HepG2 (cell line): Measurements from ENCODE around the gene CEBPB. TPM values are rescaled to one million over a fixed set of nuclear protein-coding genes. Genes with fewer than 3 reads are reported as not detected.
A peak's percentile ranks its signal among the peaks of the same experiment; 100 is the strongest.

Source experiments
- ATAC-seq: fragments of 200-7000 bp; cut with Tn5 transposase; 3 replicates; pipeline ENCODE4 v1.9.1; 2020; ENCODE audit warnings: mild to moderate bottlenecking, moderate library complexity
- BruUV-seq: library from RNA; stranded (reverse); fragments of 400-500 nt; replicated peaks from 2 replicates; lab custom pipeline; 2021; lab: Mats Ljungman, UMichigan
- CTCF ChIA-PET: fragments of 300-600 bp; formaldehyde crosslinking; extraction: SDS; loops from one replicate; lab custom pipeline; 2021; ENCODE audit warnings: low total read pairs, inconsistent platforms, low intra/inter-chr PET ratio; lab: Yijun Ruan, JAX
- POLR2A ChIA-PET: fragments of 350-600 bp; sonication (Branson Sonifier 250); formaldehyde crosslinking; loops from one replicate; lab custom pipeline; 2020; ENCODE audit warnings: antibody characterized with exemption, inconsistent platforms; lab: Yijun Ruan, JAX
- DNase-seq: peaks from one replicate; pipeline ENCODE4 v3.0.0-alpha.2; 2015; ENCODE audit warnings: low spot score
- FAIRE-seq: peaks from 3 replicates; lab custom pipeline; 2011; peaks lifted over from hg19 to GRCh38; lab: Jason Lieb, UNC
- H2AFZ ChIP-seq: one replicate; pipeline ENCODE4 v1.6.1; 2011; ENCODE audit warnings: low read length, inconsistent platforms
- H3K27ac ChIP-seq: fragments of 300-600 bp; 3 replicates; pipeline ENCODE4 v1.8.0; 2011; ENCODE audit warnings: mixed run types, mild to moderate bottlenecking, mixed read lengths, low read length, inconsistent platforms; ENCODE audit not compliant: insufficient read depth; ENCODE audit errors: extremely low read length
- H3K27me3 ChIP-seq, 2 experiments: fragments of 200-600 bp in 1 of 2; 2 replicates in 1 of 2; 3 replicates in 1 of 2; pipeline versions ENCODE4 v1.6.0 to v1.8.0; 2011; ENCODE audit warnings: low read length in 2 of 2, mild to moderate bottlenecking in 2 of 2, moderate library complexity in 2 of 2, inconsistent platforms in 1 of 2; ENCODE audit not compliant: insufficient read depth in 2 of 2, control insufficient read depth in 1 of 2
- H3K36me3 ChIP-seq, 2 experiments: fragments of 200-600 bp in 1 of 2; replicated peaks in 1 of 2; 2 replicates in 1 of 2; 3 replicates in 1 of 2; pipeline versions ENCODE4 v1.5.1 to v1.8.0; 2011; ENCODE audit warnings: low read length in 2 of 2, inconsistent platforms in 1 of 2; ENCODE audit not compliant: insufficient read depth in 2 of 2, control insufficient read depth in 1 of 2
- H3K4me1 ChIP-seq: 2 replicates; pipeline ENCODE4 v1.5.1; 2012; ENCODE audit warnings: low read length, inconsistent platforms; ENCODE audit not compliant: insufficient read depth
- H3K4me2 ChIP-seq: 2 replicates; pipeline ENCODE4 v1.6.0; 2011; ENCODE audit warnings: low read depth, low read length, inconsistent platforms
- H3K4me3 ChIP-seq, 3 experiments: fragments of 200-600 bp in 1 of 3; sonication (generic), shearing (Covaris generic) in 1 of 3; replicated peaks in 1 of 3; 2 replicates each; pipeline ENCODE4 v1.5.1; 2011 to 2016; ENCODE audit warnings: low read length in 3 of 3, inconsistent platforms in 2 of 3, low read depth in 2 of 3, mild to moderate bottlenecking in 2 of 3, control low read depth in 1 of 3, mixed read lengths in 1 of 3; ENCODE audit not compliant: insufficient read depth in 1 of 3
- H3K79me2 ChIP-seq: one replicate; pipeline ENCODE4 v1.6.1; 2011; ENCODE audit warnings: low read length, inconsistent platforms; ENCODE audit not compliant: insufficient read depth
- H3K9ac ChIP-seq: 2 replicates; pipeline ENCODE4 v1.6.0; 2011; ENCODE audit warnings: mild to moderate bottlenecking, low read depth, low read length, inconsistent platforms; ENCODE audit not compliant: insufficient read depth
- H3K9me3 ChIP-seq: 2 replicates; pipeline ENCODE4 v1.5.1; 2012; ENCODE audit warnings: mild to moderate bottlenecking, low read length
- H4K20me1 ChIP-seq: 2 replicates; pipeline ENCODE4 v1.6.0; 2011; ENCODE audit warnings: inconsistent platforms, mild to moderate bottlenecking, low read length, moderate library complexity; ENCODE audit not compliant: insufficient read depth
- ATF2 ChIP-seq: sonication (generic); formaldehyde crosslinking; IDR thresholded peaks from 2 replicates; pipeline ENCODE4 v1.4.0; 2020; ENCODE audit warnings: missing genetic modification reagents
- CREB1 ChIP-seq, 2 experiments: fragments of 450-650 bp in 1 of 2; IDR thresholded peaks; 2 replicates each; pipeline ENCODE4 v1.6.1; 2016 to 2017; ENCODE audit warnings: control low read depth in 1 of 2, mild to moderate bottlenecking in 1 of 2, missing compliant biosample characterization in 1 of 2, missing genetic modification characterization in 1 of 2
- GATAD2A ChIP-seq: IDR thresholded peaks from 2 replicates; pipeline ENCODE4 v1.6.1; 2016
- LCORL ChIP-seq, 2 experiments: fragments of 450-650 bp in 1 of 2; sonication (generic) in 1 of 2; formaldehyde crosslinking in 1 of 2; IDR thresholded peaks; 2 replicates each; pipeline versions ENCODE4 v1.5.0 to v1.6.1; 2017 to 2020; ENCODE audit warnings: antibody characterized with exemption in 1 of 2, missing genetic modification reagents in 1 of 2
- NCOA1 ChIP-seq: sonication (generic); formaldehyde crosslinking; IDR thresholded peaks from 2 replicates; pipeline ENCODE4 v1.9.0; 2021; ENCODE audit warnings: missing genetic modification reagents
- SAFB2 ChIP-seq: sonication (generic); formaldehyde crosslinking; IDR thresholded peaks from 2 replicates; pipeline ENCODE4 v1.5.1; 2020; ENCODE audit warnings: missing genetic modification reagents, low read depth, mild to moderate bottlenecking, borderline replicate concordance
- SOX13 ChIP-seq, 3 experiments: fragments of 450-650 bp in 1 of 3; sonication (generic) in 1 of 3; formaldehyde crosslinking in 1 of 3; IDR thresholded peaks in 2 of 3; conservative IDR thresholded peaks in 1 of 3; 2 replicates each; pipeline versions ENCODE4 v1.5.0 to v1.6.1; 2016 to 2020; ENCODE audit warnings: antibody characterized with exemption in 1 of 3, mild to moderate bottlenecking in 1 of 3, missing compliant biosample characterization in 1 of 3, missing genetic modification reagents in 1 of 3, moderate library complexity in 1 of 3
- SUZ12 ChIP-seq: fragments of 150-350 bp; IDR thresholded peaks from 2 replicates; pipeline ENCODE4 v1.6.1; 2014; ENCODE audit warnings: low read depth, low read length
- THAP8 ChIP-seq: sonication (generic); formaldehyde crosslinking; IDR thresholded peaks from 2 replicates; pipeline ENCODE4 v1.5.1; 2020; ENCODE audit warnings: missing genetic modification reagents, mild to moderate bottlenecking, borderline replicate concordance
- ZBED4 ChIP-seq: sonication (generic); formaldehyde crosslinking; IDR thresholded peaks from 2 replicates; pipeline ENCODE4 v1.4.0; 2020; ENCODE audit warnings: missing genetic modification reagents, borderline replicate concordance
- ZBTB7A ChIP-seq: sonication (generic); formaldehyde crosslinking; IDR thresholded peaks from 2 replicates; pipeline ENCODE4 v1.8.0; 2022; ENCODE audit warnings: mild to moderate bottlenecking, missing genetic modification reagents
- ZNF740 ChIP-seq: sonication (generic); formaldehyde crosslinking; IDR thresholded peaks from 2 replicates; pipeline ENCODE4 v1.4.0; 2020; ENCODE audit warnings: missing genetic modification reagents
- WGBS: methylation state at CpG from one replicate; pipeline ENCODE4 v1.1.6; 2017; ENCODE audit warnings: low lambda C conversion rate; 5-methylcytosine and 5-hydroxymethylcytosine counted together
- in situ Hi-C: cut with HindIII; loops from 2 replicates; pipeline ENCODE4 v1.10.0; 2017; ENCODE audit warnings: low pct_unique_long_range_greater_than_20kb; ENCODE audit not compliant: extremely low pct_ligation_motif_present
- intact Hi-C: fragments of 100-400 bp; cut with micrococcal nuclease; formaldehyde crosslinking; loops from one replicate; pipeline ENCODE4 v1.10.0; 2022; ENCODE audit not compliant: unreplicated experiment
- polyA plus RNA-seq, 8 experiments: library from polyadenylated mRNA; depleted of rRNA in 3 of 8; stranded (reverse) in 7 of 8; unstranded in 1 of 8; fragments of >200 nt; fragmentation: Illumina TruSeq in 4 of 8; extraction: Trizol in 4 of 8; gene quantifications; 2 replicates each; pipeline versions ENCODE4 v1.2.1 to v1.2.3, GENCODE V29; 2011 to 2016; ENCODE audit warnings: low read depth in 4 of 8, missing spikeins in 1 of 8, mixed read lengths in 1 of 8; ENCODE audit not compliant: insufficient read depth in 1 of 8
- total RNA-seq, 5 experiments: library from RNA; depleted of rRNA; stranded (reverse); fragments of >200 nt; fragmentation: Illumina TruSeq; extraction: Trizol; gene quantifications; 2 replicates each; pipeline ENCODE4 v1.2.3, GENCODE V29; 2016; ENCODE audit warnings: low read depth in 1 of 5

The CEBPB gene
- total and polyA plus RNA-seq, 2 of the 13 experiments (the other 11 are each of a cell fraction or from before 2014, with no cell fraction given) = 18.5 to 28.2 TPM

GRCh38 chr20:50186987-50187402, 3.6 kb upstream of the CEBPB start (continued):
- TF ChIP-seq ZBED4 = no peak

- peak; percentile 77 for DNase-seq
- in situ Hi-C loops (loop anchor here (5.0 kb wide), 4 partner anchors 155 to 390 kb away; no protein-coding TSS in a partner anchor), intact Hi-C loops (no loop called here)
- CTCF ChIA-PET = interaction anchor here (1.2 to 6.6 kb wide), 8 partner anchors 107 to 423 kb away, joined by 3 to 138 read pairs (median 4); no protein-coding TSS in a partner anchor
- Histone ChIP-seq H3K4me3 (peak overlapping the region; percentile 2 to 61 (median 11); a peak in 5 of 6 replicates), H3K27me3 (no peaks in the 10 kb centered on the region; a peak in 1 of 5 replicates), H3K4me2 (peak overlapping the region; percentile 75), H3K79me2 (peaks cover 11% of the 10 kb centered on the region), H3K9ac (peak overlapping the region; percentile 55), H3K9me3 (no peaks in the 10 kb centered on the region), H2AFZ (no peak overlapping the region), H3K27ac (peak overlapping the region; percentile 57), H3K4me1 (peaks cover 45% of the 10 kb centered on the region), H3K36me3 (no peaks in the 10 kb centered on the region), H4K20me1 (peaks cover 8% of the 10 kb centered on the region; the same call in 1 of the 2 replicates)
- peak; percentile 4 for FAIRE-seq
- POLR2A ChIA-PET = interaction anchor here (0.6 to 6.3 kb wide), 25 partner anchors 16 to 388 kb away, joined by 3 to 98 read pairs (median 7); partner anchors contain the start of gene PEDS1
- no peak for ATAC-seq
- no TSS peak for BruUV-seq
- 10% methylated on average over 11 of the region's 12 CpGs for WGBS
- TF ChIP-seq SUZ12 (no peak), ZNF740 (peak; percentile 19; the same call in 1 of the 2 replicates), SOX13 (IDR thresholded peaks at IDR 0.05) (no peak), SOX13 (CRISPR knock-in tag; conservative IDR thresholded peaks at IDR 0.05 in 1 of 2, IDR thresholded peaks at IDR 0.05 in 1 of 2) (peak in 1 of 2 experiments; percentile 65; a peak in 2 of 4 replicates), THAP8 (CRISPR knock-in tag) (no peak), LCORL (IDR thresholded peaks at IDR 0.05) (no peak), LCORL (CRISPR knock-in tag; IDR thresholded peaks at IDR 0.05) (peak; percentile 91; the same call in 1 of the 2 replicates), CREB1 (IDR thresholded peaks at IDR 0.05) (peak; percentile 71), CREB1 (CRISPR knock-in tag; IDR thresholded peaks at IDR 0.05) (no peak), SAFB2 (CRISPR knock-in tag) (peak; percentile 51), ATF2 (CRISPR knock-in tag) (peak; percentile 99), ZBTB7A (CRISPR knock-in tag) (0 out of 2 replicates have a peak, but pooled peaks have one; percentile 74), NCOA1 (CRISPR knock-in tag) (no peak), GATAD2A (CRISPR knock-in tag) (peak; percentile 85)
These were observed 3.1 kb upstream of the CEBPB start for GRCh38 chr20:50187403-50188051.
